ENCODE data around the gene SMAD2.

SMAD2 gene

DNA sequence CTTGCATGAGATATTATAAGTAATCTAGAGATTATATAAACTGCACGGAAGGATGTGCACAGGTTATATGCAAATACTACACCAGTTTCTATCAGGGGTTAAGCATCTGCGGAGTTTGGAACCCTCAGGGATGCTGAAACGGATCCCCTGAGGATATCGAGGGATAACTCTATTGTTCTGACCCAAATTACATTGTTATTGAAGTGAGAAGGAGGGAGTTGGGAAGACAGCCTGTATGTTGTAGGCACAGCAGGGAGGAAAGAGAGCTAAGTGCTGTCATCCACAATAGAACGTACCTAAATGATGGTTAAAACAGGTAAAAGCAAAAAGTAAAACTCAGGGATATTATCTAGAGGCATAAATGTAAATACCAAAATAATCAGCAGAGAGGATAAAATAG, 44.6 kb upstream of the SMAD2 start:
- Histone ChIP-seq H3K36me3 (ENCODE audit: control insufficient read depth, insufficient read depth, low read length) (no peaks in the 10 kb centered on the region), H3K27me3 (replicated peaks; ENCODE audit: control insufficient read depth, insufficient read depth, low read length) (no peaks in the 10 kb centered on the region), H3K4me3 (replicated peaks; ENCODE audit: low read depth, low read length) (no peak overlapping the region)
- no peak for DNase-seq (ENCODE audit: extremely low read depth, insufficient read length)
- TF ChIP-seq, protein P1, sequence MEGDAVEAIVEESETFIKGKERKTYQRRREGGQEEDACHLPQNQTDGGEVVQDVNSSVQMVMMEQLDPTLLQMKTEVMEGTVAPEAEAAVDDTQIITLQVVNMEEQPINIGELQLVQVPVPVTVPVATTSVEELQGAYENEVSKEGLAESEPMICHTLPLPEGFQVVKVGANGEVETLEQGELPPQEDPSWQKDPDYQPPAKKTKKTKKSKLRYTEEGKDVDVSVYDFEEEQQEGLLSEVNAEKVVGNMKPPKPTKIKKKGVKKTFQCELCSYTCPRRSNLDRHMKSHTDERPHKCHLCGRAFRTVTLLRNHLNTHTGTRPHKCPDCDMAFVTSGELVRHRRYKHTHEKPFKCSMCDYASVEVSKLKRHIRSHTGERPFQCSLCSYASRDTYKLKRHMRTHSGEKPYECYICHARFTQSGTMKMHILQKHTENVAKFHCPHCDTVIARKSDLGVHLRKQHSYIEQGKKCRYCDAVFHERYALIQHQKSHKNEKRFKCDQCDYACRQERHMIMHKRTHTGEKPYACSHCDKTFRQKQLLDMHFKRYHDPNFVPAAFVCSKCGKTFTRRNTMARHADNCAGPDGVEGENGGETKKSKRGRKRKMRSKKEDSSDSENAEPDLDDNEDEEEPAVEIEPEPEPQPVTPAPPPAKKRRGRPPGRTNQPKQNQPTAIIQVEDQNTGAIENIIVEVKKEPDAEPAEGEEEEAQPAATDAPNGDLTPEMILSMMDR (IDR thresholded peaks at IDR 0.05; ENCODE audit: insufficient read depth, low read length, poor library complexity, severe bottlenecking), result no peak

DNA sequence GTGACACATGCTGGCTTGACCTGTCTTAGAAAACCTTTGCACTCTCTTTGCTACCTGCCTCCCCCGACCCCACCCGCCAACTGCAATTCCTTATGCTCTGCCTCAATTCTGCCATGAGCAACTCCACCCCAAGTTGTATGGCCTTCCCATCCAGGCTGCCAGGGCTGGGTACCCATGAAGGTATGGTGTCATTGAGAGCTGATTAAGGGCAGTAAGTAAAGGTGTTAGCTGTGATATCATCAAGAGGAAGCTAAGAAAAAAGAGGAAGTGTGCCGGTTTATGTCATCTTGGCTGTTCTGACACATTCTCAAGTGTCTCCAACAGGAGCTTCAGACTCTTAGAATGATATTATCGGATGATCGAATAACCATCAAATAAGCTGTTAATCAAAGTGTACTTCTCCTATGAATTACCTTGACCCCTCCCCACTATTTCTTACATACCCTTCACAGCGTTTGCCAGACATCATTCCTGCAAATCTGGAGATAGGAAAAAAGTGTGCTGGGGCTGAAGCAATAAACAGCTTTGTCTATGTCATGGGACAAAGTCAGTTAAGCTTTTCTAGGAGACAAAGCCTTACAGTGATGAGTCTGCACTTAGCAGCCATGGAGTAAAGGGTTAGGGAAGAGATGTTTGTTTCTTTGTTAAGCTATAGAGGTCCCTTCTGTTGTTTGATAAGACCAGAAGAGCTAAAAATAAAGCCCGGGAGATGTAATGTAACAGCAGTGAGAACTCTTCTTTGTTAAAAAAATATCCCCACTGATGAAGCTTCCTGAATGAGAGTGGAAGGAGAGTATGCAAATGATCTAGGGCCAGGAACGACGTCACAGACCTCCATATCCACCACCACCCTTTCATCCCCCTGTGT, 40.4 kb upstream of the SMAD2 start:
- H3K4me3 ChIP-seq (replicated peaks; ENCODE audit: low read depth, low read length), result no peak overlapping the region
- TF ChIP-seq, protein P1 (IDR thresholded peaks at IDR 0.05; ENCODE audit: insufficient read depth, low read length, poor library complexity, severe bottlenecking), result no peak
- H3K27me3 ChIP-seq (replicated peaks; ENCODE audit: control insufficient read depth, insufficient read depth, low read length), result no peaks in the 10 kb centered on the region
- peak; percentile 24 for DNase-seq (ENCODE audit: extremely low read depth, insufficient read length)
- no peaks in the 10 kb centered on the region for H3K36me3 ChIP-seq (ENCODE audit: control insufficient read depth, insufficient read depth, low read length)

DNA sequence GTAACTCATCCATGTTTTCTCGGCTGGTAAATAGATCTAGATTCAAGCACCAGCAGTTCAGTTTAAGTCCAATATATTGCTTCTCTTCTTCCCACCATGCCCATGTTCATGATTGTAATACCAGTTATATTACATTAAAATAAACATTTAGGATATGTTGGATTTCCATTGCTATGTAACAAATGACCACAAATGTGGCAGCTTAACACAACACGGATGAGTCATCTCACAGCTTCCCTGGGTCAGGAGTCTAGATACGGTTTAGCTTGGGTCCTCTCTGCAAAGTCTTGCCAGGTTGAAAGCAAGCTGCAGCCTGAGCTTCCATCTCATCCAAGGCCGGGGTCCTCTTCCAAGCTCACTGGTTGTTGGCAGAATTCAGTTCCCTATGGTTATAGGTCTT, 39.4 kb upstream of the SMAD2 start:
- H3K36me3 ChIP-seq (ENCODE audit: control insufficient read depth, insufficient read depth, low read length), result no peaks in the 10 kb centered on the region
- H3K27me3 ChIP-seq (replicated peaks; ENCODE audit: control insufficient read depth, insufficient read depth, low read length), result no peaks in the 10 kb centered on the region
- TF ChIP-seq, protein P1 (IDR thresholded peaks at IDR 0.05; ENCODE audit: insufficient read depth, low read length, poor library complexity, severe bottlenecking), result no peak
- no peak for DNase-seq (ENCODE audit: extremely low read depth, insufficient read length)
- H3K4me3 ChIP-seq (replicated peaks; ENCODE audit: low read depth, low read length), result no peak overlapping the region

DNA sequence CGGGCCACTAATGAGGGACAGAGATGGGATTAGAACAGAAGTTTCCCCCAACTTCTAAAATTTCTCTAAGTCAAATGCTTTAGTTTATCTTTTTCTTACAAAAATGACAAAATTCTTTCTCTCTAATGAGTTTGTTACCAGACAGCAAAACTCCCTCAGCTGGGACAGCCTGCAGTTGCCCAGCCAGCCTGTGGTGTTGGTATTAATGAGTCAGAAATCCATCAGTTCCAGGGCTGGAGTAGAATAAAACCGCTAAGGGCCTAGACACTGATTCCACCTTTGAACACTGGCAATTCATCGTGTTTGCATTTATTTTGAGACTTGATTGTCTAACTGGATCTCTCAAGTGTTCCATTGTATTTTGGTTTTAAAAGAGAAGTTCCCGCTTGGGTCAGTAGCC, 38.3 kb upstream of the SMAD2 start:
- Histone ChIP-seq H3K36me3 (ENCODE audit: control insufficient read depth, insufficient read depth, low read length) (no peaks in the 10 kb centered on the region), H3K4me3 (replicated peaks; ENCODE audit: low read depth, low read length) (no peak overlapping the region), H3K27me3 (replicated peaks; ENCODE audit: control insufficient read depth, insufficient read depth, low read length) (no peaks in the 10 kb centered on the region)
- TF ChIP-seq, protein P1 (IDR thresholded peaks at IDR 0.05; ENCODE audit: insufficient read depth, low read length, poor library complexity, severe bottlenecking), result no peak
- DNase-seq (ENCODE audit: extremely low read depth, insufficient read length), result no peak

DNA sequence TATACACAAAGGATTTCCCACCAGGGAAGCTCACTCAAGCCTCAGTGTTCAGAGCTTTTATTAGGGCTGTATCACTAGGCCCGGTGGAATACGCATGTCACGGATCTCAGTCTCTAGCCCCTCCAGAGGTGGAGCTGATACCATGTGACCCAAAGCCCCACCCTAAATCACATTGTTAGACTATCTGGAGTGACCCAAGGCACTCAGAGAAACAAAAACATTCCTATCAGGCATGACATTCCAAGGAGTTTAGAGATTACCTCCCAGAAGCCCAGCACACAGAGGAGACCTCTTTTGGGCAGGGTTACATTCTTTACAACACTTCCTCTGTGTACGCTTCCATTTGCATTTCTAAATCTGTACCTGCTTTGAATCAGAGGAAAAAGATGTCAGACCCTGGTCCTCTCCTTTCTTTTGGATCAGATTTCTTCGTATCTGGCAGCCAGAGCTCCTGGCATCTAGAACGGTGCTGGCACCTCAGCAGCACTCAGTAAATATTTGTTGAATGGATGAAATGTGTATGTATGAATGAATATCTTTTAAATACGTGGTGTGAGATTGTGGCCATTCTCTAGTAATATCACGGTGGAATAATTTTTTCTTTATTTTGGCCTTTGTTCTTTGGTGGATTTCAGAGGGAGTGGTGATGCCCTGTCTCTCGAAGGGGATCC, 37.7 kb upstream of the SMAD2 start:
- Histone ChIP-seq H3K4me3 (replicated peaks; ENCODE audit: low read depth, low read length) (no peak overlapping the region), H3K27me3 (replicated peaks; ENCODE audit: control insufficient read depth, insufficient read depth, low read length) (no peaks in the 10 kb centered on the region), H3K36me3 (ENCODE audit: control insufficient read depth, insufficient read depth, low read length) (no peaks in the 10 kb centered on the region)
- no peak for DNase-seq (ENCODE audit: extremely low read depth, insufficient read length)
- TF ChIP-seq, protein P1 (IDR thresholded peaks at IDR 0.05; ENCODE audit: insufficient read depth, low read length, poor library complexity, severe bottlenecking), result no peak

Measured in GM06990 (cell line).